DMS53 treated with DMSO at 0.1 percent for 48 hours (cell line): ENCODE data around the gene SLC22A5.
"Not testable (repeated sequence)": the region's sequence is repeated elsewhere in the genome, so short reads cannot be mapped to it uniquely, and the experiment has no call there.

Experiments
- DNase-seq: peaks from one replicate; lab custom pipeline; 2025; ENCODE audit not compliant: unreplicated experiment; lab: John Stamatoyannopoulos, UW

The SLC22A5 gene

GRCh38 chr5:132411304-132412013 is 41.9 kb downstream of the SLC22A5 start:
- DNase-seq: peak; percentile 11

DNA sequence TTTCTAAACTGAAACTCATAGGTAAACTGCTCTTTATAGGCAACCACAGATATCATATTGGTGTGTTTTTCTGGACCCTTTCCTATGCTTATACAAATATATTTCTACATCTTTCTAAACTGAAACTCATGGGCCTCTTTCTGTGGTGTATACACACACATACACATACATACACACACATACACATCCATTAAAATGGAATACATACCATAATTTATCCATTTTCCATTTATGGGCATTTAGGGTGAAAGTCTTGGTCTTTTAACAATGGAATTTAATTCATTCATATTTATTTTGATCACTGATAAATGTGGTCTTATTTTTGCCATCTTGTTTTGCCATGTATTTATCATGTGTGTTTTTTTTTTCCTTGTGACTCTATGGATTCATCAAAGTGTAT is 44.1 kb downstream of the SLC22A5 start:
- DNase-seq: no peak

DNA sequence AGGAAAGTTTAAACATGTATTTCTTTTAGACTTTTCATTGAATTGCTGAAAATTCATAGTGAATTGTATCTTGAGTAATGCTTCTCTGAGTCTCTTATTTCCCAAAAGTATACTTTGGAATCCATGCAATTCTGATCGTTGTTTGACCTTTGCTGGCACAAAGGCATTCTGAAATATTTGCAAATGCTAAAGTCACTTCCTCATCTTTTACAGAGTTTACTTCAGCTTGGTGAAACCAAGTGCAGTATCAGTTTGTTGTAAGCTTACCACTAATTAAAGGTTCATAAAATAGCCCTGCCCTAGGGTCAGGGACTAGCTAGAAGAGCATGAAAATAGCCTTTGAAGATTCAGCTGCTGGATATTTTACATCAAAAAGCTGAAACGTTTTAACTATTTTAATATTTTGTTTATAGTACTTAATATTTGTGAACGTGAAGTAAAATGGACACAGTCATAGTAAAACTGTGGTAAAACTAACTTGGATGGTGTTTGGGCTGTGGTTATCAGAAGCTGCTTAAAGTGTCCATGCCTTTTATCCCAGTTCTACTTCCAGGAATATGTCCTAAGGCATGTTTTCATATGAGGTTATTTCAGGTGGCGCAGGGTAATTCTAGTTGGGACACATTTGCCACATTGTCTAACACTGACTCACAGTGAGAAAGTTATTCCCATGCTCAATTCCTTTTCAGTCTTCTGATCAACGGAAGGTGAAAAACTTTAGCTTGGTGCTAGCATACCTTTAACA is 45.3 kb downstream of the SLC22A5 start:
- no peak for DNase-seq

- not testable (repeated sequence) for DNase-seq
Observed at GRCh38 chr5:132415516-132415915, 46.0 kb downstream of the SLC22A5 start.

GRCh38 chr5:132416306-132417009 is 46.9 kb downstream of the SLC22A5 start:
- DNase-seq: no peak

- no peak for DNase-seq
Observed at GRCh38 chr5:132417010-132417439, 47.5 kb downstream of the SLC22A5 start.

- no peak for DNase-seq
Observed at GRCh38 chr5:132417461-132417860, 48.0 kb downstream of the SLC22A5 start.

DNA sequence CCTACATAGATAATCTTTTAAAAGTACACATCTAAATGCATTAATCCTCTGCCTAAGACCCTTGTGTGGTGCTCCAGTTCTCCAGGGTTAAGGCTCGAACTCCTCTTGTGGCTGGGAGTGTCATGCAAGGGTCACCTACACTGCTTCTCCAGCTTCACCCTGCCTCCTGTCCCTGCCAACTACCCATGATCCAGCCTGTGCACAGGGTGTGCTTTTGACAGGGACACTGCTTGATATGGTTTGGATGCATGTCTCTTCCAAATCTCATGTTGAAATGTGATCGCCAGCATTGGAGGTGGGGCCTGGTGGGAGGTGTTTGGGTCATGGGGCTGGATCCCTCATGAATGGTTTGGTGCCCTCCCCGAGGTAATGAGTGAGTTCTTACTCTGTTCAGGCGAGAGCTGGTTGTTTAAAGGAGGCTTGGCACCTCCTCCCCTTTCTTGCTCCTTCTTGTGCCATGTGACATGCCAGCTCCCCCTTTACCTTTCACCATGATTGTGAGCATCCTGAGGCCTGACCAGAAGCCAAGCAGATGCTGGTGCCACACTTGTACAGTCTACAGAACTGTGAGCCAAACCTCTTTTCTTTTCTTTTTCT is 48.5 kb downstream of the SLC22A5 start:
- no peak for DNase-seq

DNA sequence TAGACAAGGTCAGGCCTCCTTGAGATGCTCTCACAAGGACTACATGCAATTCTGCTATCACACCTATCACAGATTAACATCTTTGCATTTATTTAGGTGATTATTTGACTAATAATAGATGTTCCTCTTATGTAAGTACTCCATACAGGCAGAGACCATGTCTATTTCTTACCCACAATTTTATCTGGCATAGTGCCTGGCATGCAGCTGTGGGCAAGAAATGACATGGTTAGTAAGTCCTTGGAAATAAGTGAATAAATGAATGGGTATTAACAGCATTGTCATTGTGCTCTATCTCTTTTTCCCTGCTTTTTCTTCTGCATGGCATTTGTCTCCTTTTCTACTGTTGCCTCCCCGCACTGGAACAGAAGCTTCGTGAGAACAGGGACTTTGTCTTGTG is 49.4 kb downstream of the SLC22A5 start:
- no peak for DNase-seq

DNA sequence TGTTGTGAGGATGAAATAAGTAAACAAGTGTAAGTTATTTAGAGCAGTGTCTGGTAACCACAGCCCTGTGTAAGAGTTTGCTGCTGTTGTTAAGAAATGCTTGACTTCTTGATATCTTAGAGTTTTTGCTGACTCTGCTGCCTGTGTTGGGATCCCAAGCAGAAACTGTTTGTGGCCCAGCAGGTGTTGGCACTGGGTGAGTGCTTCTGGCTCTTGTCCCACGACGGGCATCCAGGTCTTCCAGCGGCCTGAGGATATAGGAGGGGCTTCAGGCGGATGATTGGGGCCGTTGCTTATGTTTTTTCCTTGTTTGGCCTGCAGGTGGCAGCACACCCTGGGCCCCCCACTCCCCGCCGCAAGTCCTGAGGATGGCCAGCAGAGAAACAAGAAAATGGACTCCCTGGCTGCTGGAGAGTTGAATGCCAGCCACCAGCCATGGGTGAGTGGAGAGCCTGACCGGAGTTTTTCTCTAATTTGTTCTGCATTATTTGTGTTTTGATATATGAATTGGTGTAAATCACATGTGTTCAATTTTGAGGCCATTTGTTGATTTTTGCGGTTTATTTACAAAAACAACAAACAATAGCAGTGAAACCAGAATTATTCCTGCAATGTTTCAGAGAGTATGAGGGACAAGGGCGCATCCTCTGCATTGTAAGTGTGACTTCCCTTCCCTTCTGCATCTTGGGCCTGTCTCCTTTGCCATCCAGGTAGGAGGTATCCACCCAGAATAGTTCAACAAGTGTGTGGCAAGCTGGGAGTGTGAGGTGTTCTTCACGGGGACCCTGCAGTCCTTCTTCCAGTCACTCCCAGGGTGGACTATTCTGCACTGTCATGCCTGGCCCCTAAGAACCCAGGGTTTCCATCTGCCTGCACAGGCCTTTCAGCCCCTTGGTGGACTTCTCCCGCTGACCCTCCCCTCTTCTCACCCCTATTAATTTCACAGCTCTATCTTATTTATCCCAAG is 50.3 kb downstream of the SLC22A5 start:
- DNase-seq: peak; percentile 77

DNA sequence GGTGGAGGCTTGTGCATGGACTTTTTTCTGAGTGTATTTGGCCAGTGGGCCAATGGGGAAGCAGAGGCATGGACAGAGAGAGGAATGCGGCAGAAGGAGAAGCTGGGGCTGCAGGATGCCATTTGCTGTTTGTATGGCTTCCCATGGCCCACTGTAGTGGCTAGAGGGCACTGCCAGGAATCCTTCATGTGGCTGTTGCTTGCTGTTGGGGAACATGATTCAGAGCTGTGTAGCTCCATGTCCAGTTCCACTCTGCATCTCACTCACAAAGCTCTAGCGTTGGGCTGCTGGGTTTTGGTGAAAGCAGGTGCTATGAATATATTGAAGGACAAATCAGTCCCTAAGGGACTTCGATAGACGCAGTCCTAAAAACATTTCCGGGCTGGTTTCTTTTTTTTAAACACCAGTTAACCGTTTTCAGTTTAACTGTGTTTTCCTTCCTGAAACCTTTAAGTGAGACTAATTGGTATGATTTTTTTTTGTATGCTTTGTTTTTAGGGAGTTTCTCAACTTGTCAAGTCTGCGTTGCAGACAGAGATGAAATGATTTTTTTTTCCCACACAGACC is 51.3 kb downstream of the SLC22A5 start:
- DNase-seq: no peak

- no peak for DNase-seq
Observed at GRCh38 chr5:132421462-132421861, 52.0 kb downstream of the SLC22A5 start.

DNA sequence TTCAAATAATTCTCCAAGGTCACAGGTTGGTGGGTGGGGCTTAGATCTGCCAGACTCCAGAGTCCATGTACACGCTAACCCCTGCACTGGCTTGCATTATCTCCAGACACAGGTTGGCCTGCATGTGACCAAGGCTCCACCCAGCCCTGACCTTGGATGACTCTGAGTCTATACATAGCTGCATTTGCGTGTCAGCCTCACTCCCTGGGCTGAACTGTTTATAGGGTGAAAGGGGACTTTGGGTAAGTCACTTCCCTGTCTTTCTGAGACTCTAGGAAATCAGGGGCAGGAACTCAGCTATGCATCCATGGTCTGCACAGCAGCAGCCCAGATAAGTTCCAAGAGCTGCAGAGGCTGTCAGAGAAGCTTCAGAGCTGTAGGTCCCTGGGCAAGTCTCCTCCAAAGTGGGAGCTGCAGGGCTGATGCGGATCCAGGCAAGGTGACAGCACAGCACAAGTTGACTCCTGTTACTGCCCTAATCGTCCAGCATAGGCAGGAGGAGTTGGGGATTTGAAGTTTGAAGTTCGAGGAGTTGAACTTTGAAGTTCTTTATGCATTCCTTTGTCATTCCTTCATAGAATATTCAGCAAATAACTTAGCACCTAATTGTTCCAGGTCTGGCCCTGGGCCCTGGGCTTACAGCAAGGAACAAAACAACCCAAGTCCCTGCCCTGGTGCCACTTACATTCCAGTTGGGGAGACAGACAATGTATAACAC is 53.4 kb downstream of the SLC22A5 start:
- DNase-seq: no peak

- no peak for DNase-seq
Observed at GRCh38 chr5:132423438-132423898, 54.0 kb downstream of the SLC22A5 start.

GRCh38 chr5:132424167-132424880 is 54.8 kb downstream of the SLC22A5 start:
- no peak for DNase-seq

GRCh38 chr5:132425009-132425937 is 55.8 kb downstream of the SLC22A5 start:
- no peak for DNase-seq

GRCh38 chr5:132425975-132426524 is 56.5 kb downstream of the SLC22A5 start:
- no peak for DNase-seq
